HFF-Myc (cell line): ENCODE data around the gene PER3.

ENCODE experiments used
- DNase-seq: peaks from one replicate; pipeline ENCODE4 v3.0.0-alpha.2; 2011; ENCODE audit warnings: low read depth; ENCODE audit errors: extremely low read depth
- H3K4me3 ChIP-seq: replicated peaks from 2 replicates; pipeline ENCODE4 v1.5.1; 2011; ENCODE audit warnings: low read depth, mild to moderate bottlenecking, control low read depth, low read length
- CTCF ChIP-seq: IDR thresholded peaks from 2 replicates; pipeline ENCODE4 v1.5.1; 2012; ENCODE audit warnings: mild to moderate bottlenecking, low read depth, low read length, control low read depth; ENCODE audit errors: missing control alignments

The PER3 gene

GRCh38 chr1:7873801-7874795, 90.0 kb downstream of the PER3 start:
- H3K4me3 ChIP-seq: no peak overlapping the region
- TF ChIP-seq CTCF: no peak
- DNase-seq: no peak

- no peak for TF ChIP-seq CTCF
Measured at GRCh38 chr1:7878027-7878426, 93.9 kb downstream of the PER3 start.

GRCh38 chr1:7879228-7879627, 95.1 kb downstream of the PER3 start:
- DNase-seq: no peak
- no peak for TF ChIP-seq CTCF
- no peak overlapping the region for H3K4me3 ChIP-seq

More at GRCh38 chr1:7878027-7878426, 93.9 kb downstream of the PER3 start:
- DNase-seq: no peak
- no peak overlapping the region for H3K4me3 ChIP-seq

- H3K4me3 ChIP-seq: no peak overlapping the region
- DNase-seq: no peak
- no peak for TF ChIP-seq CTCF
Measured at GRCh38 chr1:7884757-7885156, 100.7 kb downstream of the PER3 start.

- no peak overlapping the region for H3K4me3 ChIP-seq
- no peak for TF ChIP-seq CTCF
- no peak for DNase-seq
Measured at GRCh38 chr1:7885513-7886404, 101.7 kb downstream of the PER3 start.

- no peak for DNase-seq
- TF ChIP-seq CTCF: no peak
- no peak overlapping the region for H3K4me3 ChIP-seq
Measured at GRCh38 chr1:7886405-7886745, 102.3 kb downstream of the PER3 start.
